A673 (cell line): ENCODE results near the gene HPGDS. TPM values are rescaled to one million over a fixed set of nuclear protein-coding genes. Genes with fewer than 3 reads are reported as not detected.

Source experiments
- BruUV-seq: library from RNA; stranded (reverse); fragments of 400-500 nt; replicated peaks from 2 replicates; lab custom pipeline; 2021; lab: Mats Ljungman, UMichigan
- CTCF ChIA-PET: fragments of 300-600 bp; sonication (Branson Sonifier 250); formaldehyde crosslinking; loops from one replicate; lab custom pipeline; 2022; ENCODE audit warnings: antibody characterized with exemption; lab: Charles Lee
- POLR2A ChIA-PET: fragments of 300-600 bp; sonication (Branson Sonifier 250); formaldehyde crosslinking; loops from one replicate; lab custom pipeline; 2022; ENCODE audit warnings: antibody characterized with exemption; ENCODE audit not compliant: low non-redundant PET; lab: Charles Lee
- DNase-seq: peaks from one replicate; pipeline ENCODE4 v3.0.0-alpha.2; 2015; ENCODE audit warnings: low spot score
- H3K27ac ChIP-seq: fragments of 200-600 bp; sonication (generic); 2 replicates; pipeline ENCODE4 v1.5.1; 2016; ENCODE audit warnings: mixed run types, low read depth, mild to moderate bottlenecking, mixed read lengths, antibody characterized with exemption, low read length; ENCODE audit not compliant: poor library complexity, severe bottlenecking
- H3K27me3 ChIP-seq: fragments of 200-600 bp; sonication (generic); replicated peaks from 2 replicates; pipeline ENCODE4 v1.6.1; 2017; ENCODE audit warnings: mixed run types, low read depth, mild to moderate bottlenecking, mixed read lengths, antibody characterized with exemption, low read length; ENCODE audit not compliant: insufficient read depth, poor library complexity
- H3K36me3 ChIP-seq: fragments of 200-600 bp; sonication (generic); 2 replicates; pipeline ENCODE4 v1.6.1; 2016; ENCODE audit warnings: mixed run types, mild to moderate bottlenecking, mixed read lengths, antibody characterized with exemption, low read length; ENCODE audit not compliant: insufficient read depth, poor library complexity, severe bottlenecking
- H3K4me1 ChIP-seq: fragments of 200-600 bp; sonication (generic); 2 replicates; pipeline ENCODE4 v1.6.1; 2017; ENCODE audit warnings: mixed run types, mild to moderate bottlenecking, mixed read lengths, antibody characterized with exemption, low read length; ENCODE audit not compliant: insufficient read depth, poor library complexity, severe bottlenecking
- H3K4me3 ChIP-seq: fragments of 200-600 bp; sonication (generic); 2 replicates; pipeline ENCODE4 v1.5.1; 2016; ENCODE audit warnings: low read depth, mixed run types, mild to moderate bottlenecking, mixed read lengths, low read length; ENCODE audit not compliant: poor library complexity, severe bottlenecking
- H3K9me3 ChIP-seq: fragments of 200-600 bp; sonication (generic); 2 replicates; pipeline ENCODE4 v1.6.1; 2016; ENCODE audit warnings: mixed run types, low read depth, mild to moderate bottlenecking, mixed read lengths, antibody characterized with exemption, low read length; ENCODE audit not compliant: poor library complexity, severe bottlenecking
- EZH2 ChIP-seq: fragments of 200-600 bp; sonication (generic); IDR thresholded peaks from 2 replicates; pipeline ENCODE4 v1.6.1; 2017; ENCODE audit warnings: borderline replicate concordance, low read depth, mild to moderate bottlenecking, mixed read lengths, antibody characterized with exemption, low read length; ENCODE audit not compliant: poor library complexity, severe bottlenecking
- intact Hi-C: fragments of 100-400 bp; cut with micrococcal nuclease; formaldehyde crosslinking; loops from one replicate; pipeline ENCODE4 v1.10.0; 2022; ENCODE audit not compliant: unreplicated experiment
- total RNA-seq: library from RNA; stranded (reverse); gene quantifications from 2 replicates; pipeline ENCODE4 v1.2.3, GENCODE V29; 2021
- TF ChIP-seq, protein P1 (sequence below): fragments of 300-800, 200-600 bp; sonication (generic); conservative IDR thresholded peaks from 2 replicates; pipeline ENCODE4 v1.5.1; 2017; ENCODE audit warnings: low read depth, mild to moderate bottlenecking, antibody characterized with exemption, low read length, moderate library complexity, mixed read lengths

The HPGDS gene
- total RNA-seq, 1 experiment from 2014 or later = not detected

DNA sequence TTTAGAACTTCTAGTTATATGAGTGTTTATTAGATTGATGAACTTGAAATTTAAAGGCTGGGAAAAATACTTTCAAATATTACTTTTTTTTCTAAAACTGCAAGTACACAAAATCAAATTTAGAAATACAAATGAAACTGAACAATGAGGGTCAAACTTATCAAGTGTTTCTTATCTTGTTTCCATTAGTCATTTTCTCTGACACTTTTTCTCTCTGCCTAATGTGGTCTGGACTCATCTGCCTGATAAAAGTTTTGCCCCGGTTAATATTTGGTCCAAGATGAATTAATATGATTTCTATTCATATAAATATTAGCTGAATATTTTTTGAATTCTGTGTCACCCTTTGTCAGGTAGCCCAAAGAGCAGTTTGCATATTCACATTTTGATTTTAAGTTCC, 8.7 kb upstream of the HPGDS start:
- no peaks in the 10 kb centered on the region for H3K27me3 ChIP-seq
- H3K27ac ChIP-seq = no peak overlapping the region
- intact Hi-C loops = no loop called here
- H3K4me1 ChIP-seq = no peaks in the 10 kb centered on the region
- no TSS peak for BruUV-seq
- POLR2A ChIA-PET = no interaction called here
- CTCF ChIA-PET = no interaction called here
- TF ChIP-seq, protein P1, sequence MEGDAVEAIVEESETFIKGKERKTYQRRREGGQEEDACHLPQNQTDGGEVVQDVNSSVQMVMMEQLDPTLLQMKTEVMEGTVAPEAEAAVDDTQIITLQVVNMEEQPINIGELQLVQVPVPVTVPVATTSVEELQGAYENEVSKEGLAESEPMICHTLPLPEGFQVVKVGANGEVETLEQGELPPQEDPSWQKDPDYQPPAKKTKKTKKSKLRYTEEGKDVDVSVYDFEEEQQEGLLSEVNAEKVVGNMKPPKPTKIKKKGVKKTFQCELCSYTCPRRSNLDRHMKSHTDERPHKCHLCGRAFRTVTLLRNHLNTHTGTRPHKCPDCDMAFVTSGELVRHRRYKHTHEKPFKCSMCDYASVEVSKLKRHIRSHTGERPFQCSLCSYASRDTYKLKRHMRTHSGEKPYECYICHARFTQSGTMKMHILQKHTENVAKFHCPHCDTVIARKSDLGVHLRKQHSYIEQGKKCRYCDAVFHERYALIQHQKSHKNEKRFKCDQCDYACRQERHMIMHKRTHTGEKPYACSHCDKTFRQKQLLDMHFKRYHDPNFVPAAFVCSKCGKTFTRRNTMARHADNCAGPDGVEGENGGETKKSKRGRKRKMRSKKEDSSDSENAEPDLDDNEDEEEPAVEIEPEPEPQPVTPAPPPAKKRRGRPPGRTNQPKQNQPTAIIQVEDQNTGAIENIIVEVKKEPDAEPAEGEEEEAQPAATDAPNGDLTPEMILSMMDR = no peak
- TF ChIP-seq EZH2 = no peak
- no peak for DNase-seq
- no peaks in the 10 kb centered on the region for H3K36me3 ChIP-seq
- H3K9me3 ChIP-seq = no peaks in the 10 kb centered on the region
- H3K4me3 ChIP-seq = no peak overlapping the region

DNA sequence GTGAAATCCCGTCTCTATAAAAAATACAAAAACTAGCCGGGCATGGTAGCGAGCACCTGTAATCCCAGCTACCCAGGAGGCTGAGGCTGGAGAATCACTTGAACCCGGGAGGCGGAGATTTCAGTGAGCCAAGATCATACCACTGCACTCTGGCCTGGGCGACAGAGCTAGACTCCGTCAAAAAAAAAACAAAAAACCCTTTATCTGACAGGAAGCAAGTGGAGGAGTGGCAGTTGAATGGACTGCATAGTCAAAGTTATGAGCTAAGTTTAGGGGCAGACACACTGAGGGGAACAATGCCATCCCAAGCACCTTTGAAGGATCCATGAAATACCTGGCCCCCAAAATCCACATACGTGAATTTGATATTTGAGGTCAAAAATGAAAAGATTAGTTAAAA, 7.5 kb upstream of the HPGDS start:
- Histone ChIP-seq H3K4me1 (no peaks in the 10 kb centered on the region), H3K36me3 (no peaks in the 10 kb centered on the region), H3K27me3 (no peaks in the 10 kb centered on the region), H3K9me3 (no peaks in the 10 kb centered on the region), H3K4me3 (no peak overlapping the region), H3K27ac (no peak overlapping the region)
- no peak for DNase-seq
- CTCF ChIA-PET = no interaction called here
- no peak for TF ChIP-seq EZH2
- TF ChIP-seq, protein P1 = no peak
- no TSS peak for BruUV-seq
- intact Hi-C loops = no loop called here
- POLR2A ChIA-PET = no interaction called here

DNA sequence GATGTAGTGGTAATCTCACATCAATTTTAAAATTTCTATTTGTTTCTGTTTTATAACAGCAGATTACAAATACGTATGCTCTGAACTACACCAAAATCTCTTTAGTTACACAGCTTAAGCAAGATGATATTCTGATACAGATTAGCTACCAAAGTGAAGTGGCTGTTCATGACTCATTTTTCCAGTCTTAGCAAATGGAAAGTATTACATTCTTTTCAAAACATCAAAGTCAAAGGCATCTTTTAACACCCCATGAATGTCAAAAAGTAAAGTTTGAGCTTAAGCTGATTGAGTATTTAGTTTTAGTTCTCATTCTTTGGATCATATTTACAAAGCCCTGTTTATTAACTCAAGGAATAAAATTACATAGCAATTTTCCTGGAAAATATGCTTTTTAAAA, 6.6 kb upstream of the HPGDS start:
- ChIA-PET CTCF (no interaction called here), POLR2A (no interaction called here)
- TF ChIP-seq, protein P1 = no peak
- TF ChIP-seq EZH2 = no peak
- Histone ChIP-seq H3K36me3 (no peaks in the 10 kb centered on the region), H3K27ac (no peak overlapping the region), H3K27me3 (no peaks in the 10 kb centered on the region), H3K4me3 (no peak overlapping the region), H3K4me1 (no peaks in the 10 kb centered on the region), H3K9me3 (no peaks in the 10 kb centered on the region)
- intact Hi-C loops = no loop called here
- peak; percentile 21 for DNase-seq
- BruUV-seq = no TSS peak
